Endothelial cell of umbilical vein (primary cell): ENCODE measurements around the gene DEF6.

ENCODE experiments used
- EZH2 ChIP-seq: IDR thresholded peaks from 2 replicates; pipeline ENCODE4 v1.6.1; 2012; ENCODE audit warnings: borderline replicate concordance, low read depth, mild to moderate bottlenecking, moderate library complexity, low read length, inconsistent platforms; ENCODE audit not compliant: severe bottlenecking
- POLR2AphosphoS5 ChIP-seq: IDR thresholded peaks from 2 replicates; pipeline ENCODE4 v1.6.1; 2012; ENCODE audit warnings: low read depth, mild to moderate bottlenecking, control low read depth, low read length, moderate library complexity; ENCODE audit not compliant: insufficient read depth
- TF ChIP-seq, protein P1 (sequence below), 2 donors: IDR thresholded peaks; 1 replicate in 1 of 2; 2 replicates in 1 of 2; pipeline ENCODE4 v1.5.1; 2011; ENCODE audit warnings: low read length in 2 of 2, mild to moderate bottlenecking in 2 of 2, moderate library complexity in 2 of 2, control low read depth in 1 of 2, inconsistent platforms in 1 of 2, low read depth in 1 of 2; ENCODE audit not compliant: insufficient read depth in 1 of 2; ENCODE audit errors: extremely low read depth in 1 of 2

- TF ChIP-seq, protein P1, sequence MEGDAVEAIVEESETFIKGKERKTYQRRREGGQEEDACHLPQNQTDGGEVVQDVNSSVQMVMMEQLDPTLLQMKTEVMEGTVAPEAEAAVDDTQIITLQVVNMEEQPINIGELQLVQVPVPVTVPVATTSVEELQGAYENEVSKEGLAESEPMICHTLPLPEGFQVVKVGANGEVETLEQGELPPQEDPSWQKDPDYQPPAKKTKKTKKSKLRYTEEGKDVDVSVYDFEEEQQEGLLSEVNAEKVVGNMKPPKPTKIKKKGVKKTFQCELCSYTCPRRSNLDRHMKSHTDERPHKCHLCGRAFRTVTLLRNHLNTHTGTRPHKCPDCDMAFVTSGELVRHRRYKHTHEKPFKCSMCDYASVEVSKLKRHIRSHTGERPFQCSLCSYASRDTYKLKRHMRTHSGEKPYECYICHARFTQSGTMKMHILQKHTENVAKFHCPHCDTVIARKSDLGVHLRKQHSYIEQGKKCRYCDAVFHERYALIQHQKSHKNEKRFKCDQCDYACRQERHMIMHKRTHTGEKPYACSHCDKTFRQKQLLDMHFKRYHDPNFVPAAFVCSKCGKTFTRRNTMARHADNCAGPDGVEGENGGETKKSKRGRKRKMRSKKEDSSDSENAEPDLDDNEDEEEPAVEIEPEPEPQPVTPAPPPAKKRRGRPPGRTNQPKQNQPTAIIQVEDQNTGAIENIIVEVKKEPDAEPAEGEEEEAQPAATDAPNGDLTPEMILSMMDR (IDR thresholded peaks at IDR 0.05; ENCODE audit: extremely low read depth in 1 of 2, insufficient read depth in 1 of 2, low read depth in 1 of 2, low read length in 2 of 2), result no peak
- TF ChIP-seq POLR2AphosphoS5, result peak; percentile 30
- TF ChIP-seq EZH2, result no peak
These were observed 38.2 kb upstream of the DEF6 start, which contains the start of gene ZNF76 for GRCh38 chr6:35259194-35259947.
